Stimulated activated naive B cell treated with anti-CD40 and anti-IgM and Interleukin-4, amounts not matched to agents 10 μg/mL and 1 μg/mL and 100 μg/mL, for 72 hours (primary cell): ENCODE measurements around the gene THRA.

Experiments used
- ATAC-seq, 2 donors: fragments of 150-1000 bp; cut with Tn5 transposase; replicated peaks; 2 replicates each; pipeline ENCODE4 v1.10.0; 2021; ENCODE audit warnings: moderate library complexity in 1 of 2
- DNase-seq: peaks from one replicate; pipeline ENCODE4 v3.0.0; 2021
- H3K27ac Mint-ChIP-seq: one replicate; pipeline ENCODE4 v1.8.0; 2022; ENCODE audit warnings: mild to moderate bottlenecking, mixed read lengths
- H3K27me3 Mint-ChIP-seq, 2 donors: one replicate each; pipeline ENCODE4 v1.8.0; 2022; ENCODE audit warnings: mixed read lengths in 2 of 2
- H3K36me3 Mint-ChIP-seq, 2 donors: one replicate each; pipeline ENCODE4 v1.8.0; 2022; ENCODE audit warnings: mixed read lengths in 2 of 2, mild to moderate bottlenecking in 1 of 2
- H3K4me1 Mint-ChIP-seq, 2 donors: one replicate each; pipeline ENCODE4 v1.8.0; 2022; ENCODE audit warnings: mixed read lengths in 2 of 2, mild to moderate bottlenecking in 1 of 2
- H3K4me3 Mint-ChIP-seq, 2 donors: one replicate each; pipeline ENCODE4 v1.8.0; 2022; ENCODE audit warnings: mild to moderate bottlenecking in 2 of 2, mixed read lengths in 2 of 2, moderate library complexity in 1 of 2
- H3K9me3 Mint-ChIP-seq, 2 donors: one replicate each; pipeline ENCODE4 v1.8.0; 2022; ENCODE audit warnings: mixed read lengths in 2 of 2, mild to moderate bottlenecking in 1 of 2

The THRA gene

GRCh38 chr17:40100669-40101366 lies 38.1 kb downstream of the THRA start:
- Mint-ChIP-seq H3K4me3 (peak overlapping the region; percentile 90 to 95), H3K27me3 (no peaks in the 10 kb centered on the region), H3K27ac (peak overlapping the region; percentile 81), H3K9me3 (peaks cover 0 to 4% of the 10 kb centered on the region in 2 donors), H3K36me3 (peaks cover 11 to 23% of the 10 kb centered on the region in 2 donors), H3K4me1 (peaks cover 47 to 59% of the 10 kb centered on the region in 2 donors)
- peak; percentile 85 for DNase-seq
- ATAC-seq = peak; percentile 37 to 39

GRCh38 chr17:40101367-40102210 lies 38.8 kb downstream of the THRA start:
- Mint-ChIP-seq H3K36me3 (peaks cover 6 to 15% of the 10 kb centered on the region in 2 donors), H3K9me3 (peaks cover 0 to 4% of the 10 kb centered on the region in 2 donors), H3K27me3 (no peaks in the 10 kb centered on the region), H3K4me3 (peak overlapping the region; percentile 34 to 95), H3K27ac (peak overlapping the region; percentile 81), H3K4me1 (peaks cover 50 to 59% of the 10 kb centered on the region in 2 donors)
- DNase-seq (no peak), ATAC-seq (no peak)

- no peak for ATAC-seq
- no peak overlapping the region for H3K4me3 Mint-ChIP-seq
- H3K27me3 Mint-ChIP-seq = no peaks in the 10 kb centered on the region
- H3K36me3 Mint-ChIP-seq = peaks cover 0 to 4% of the 10 kb centered on the region in 2 donors
- H3K9me3 Mint-ChIP-seq = peaks cover 0 to 1% of the 10 kb centered on the region in 2 donors
- DNase-seq = no peak
- peaks cover 51 to 59% of the 10 kb centered on the region in 2 donors for H3K4me1 Mint-ChIP-seq
- no peak overlapping the region for H3K27ac Mint-ChIP-seq
Observed at GRCh38 chr17:40103071-40103661, 40.4 kb downstream of the THRA start.

- Mint-ChIP-seq H3K4me3 (no peak overlapping the region), H3K4me1 (peaks cover 48 to 57% of the 10 kb centered on the region in 2 donors), H3K27me3 (no peaks in the 10 kb centered on the region), H3K27ac (no peak overlapping the region), H3K9me3 (no peaks in the 10 kb centered on the region), H3K36me3 (peaks cover 0 to 2% of the 10 kb centered on the region in 2 donors)
- no peak for DNase-seq
- ATAC-seq = no peak
Observed at GRCh38 chr17:40103688-40104087, 40.9 kb downstream of the THRA start.

GRCh38 chr17:40104594-40105486 lies 42.1 kb downstream of the THRA start:
- no peak overlapping the region for H3K4me3 Mint-ChIP-seq
- no peaks in the 10 kb centered on the region for H3K36me3 Mint-ChIP-seq
- DNase-seq (no peak), ATAC-seq (no peak)
- H3K9me3 Mint-ChIP-seq = no peaks in the 10 kb centered on the region
- no peak overlapping the region for H3K27ac Mint-ChIP-seq
- H3K27me3 Mint-ChIP-seq = no peaks in the 10 kb centered on the region
- H3K4me1 Mint-ChIP-seq = peaks cover 42 to 46% of the 10 kb centered on the region in 2 donors

- ATAC-seq (no peak), DNase-seq (no peak)
- Mint-ChIP-seq H3K36me3 (no peaks in the 10 kb centered on the region), H3K27ac (no peak overlapping the region), H3K9me3 (no peaks in the 10 kb centered on the region), H3K27me3 (no peaks in the 10 kb centered on the region), H3K4me1 (peaks cover 42 to 43% of the 10 kb centered on the region in 2 donors), H3K4me3 (no peak overlapping the region)
Observed at GRCh38 chr17:40105861-40106759, 43.3 kb downstream of the THRA start.

- peak overlapping the region; percentile 38 for H3K27ac Mint-ChIP-seq
- ATAC-seq (no peak), DNase-seq (no peak)
- peaks cover 46 to 48% of the 10 kb centered on the region in 2 donors for H3K4me1 Mint-ChIP-seq
- H3K27me3 Mint-ChIP-seq = no peaks in the 10 kb centered on the region
- H3K4me3 Mint-ChIP-seq = peak overlapping the region in 1 of 2 donors; percentile 75
- no peaks in the 10 kb centered on the region for H3K9me3 Mint-ChIP-seq
- H3K36me3 Mint-ChIP-seq = no peaks in the 10 kb centered on the region
Observed at GRCh38 chr17:40106760-40107521, 44.2 kb downstream of the THRA start.

- H3K27me3 Mint-ChIP-seq = no peaks in the 10 kb centered on the region
Observed at GRCh38 chr17:40107522-40108174, 44.9 kb downstream of the THRA start.

GRCh38 chr17:40108970-40109824 lies 46.4 kb downstream of the THRA start:
- Mint-ChIP-seq H3K27ac (no peak overlapping the region), H3K4me3 (no peak overlapping the region), H3K4me1 (peaks cover 59 to 67% of the 10 kb centered on the region in 2 donors), H3K9me3 (no peaks in the 10 kb centered on the region), H3K27me3 (no peaks in the 10 kb centered on the region), H3K36me3 (no peaks in the 10 kb centered on the region)
- ATAC-seq (no peak), DNase-seq (no peak)

More at GRCh38 chr17:40107522-40108174, 44.9 kb downstream of the THRA start:
- ATAC-seq (peak; percentile 43 to 50), DNase-seq (no peak)
- peak overlapping the region; percentile 73 to 75 for H3K4me3 Mint-ChIP-seq
- H3K9me3 Mint-ChIP-seq = no peaks in the 10 kb centered on the region
- no peaks in the 10 kb centered on the region for H3K36me3 Mint-ChIP-seq
- H3K4me1 Mint-ChIP-seq = peaks cover 53 to 55% of the 10 kb centered on the region in 2 donors
- H3K27ac Mint-ChIP-seq = peak overlapping the region; percentile 93

GRCh38 chr17:40110026-40110845 lies 47.5 kb downstream of the THRA start:
- DNase-seq (no peak), ATAC-seq (no peak)
- Mint-ChIP-seq H3K27me3 (no peaks in the 10 kb centered on the region), H3K27ac (no peak overlapping the region), H3K4me3 (no peak overlapping the region), H3K9me3 (no peaks in the 10 kb centered on the region), H3K36me3 (no peaks in the 10 kb centered on the region), H3K4me1 (peaks cover 54 to 67% of the 10 kb centered on the region in 2 donors)
